GM23338 (cell line): ENCODE data around the gene ZBTB46. TPM values are rescaled to one million over a fixed set of nuclear protein-coding genes. Genes with fewer than 3 reads are reported as not detected.

ENCODE experiments used
- ATAC-seq: fragments of 200-7000 bp; cut with Tn5 transposase; 3 replicates; pipeline ENCODE4 v1.9.1; 2020
- DNase-seq: peaks from one replicate; pipeline ENCODE4 v3.0.0-alpha.2; 2015; ENCODE audit warnings: low spot score
- H2AFZ ChIP-seq: fragments of 200-600 bp; sonication (generic); 2 replicates; pipeline ENCODE4 v1.8.0; 2016; ENCODE audit warnings: antibody characterized with exemption, mild to moderate bottlenecking, moderate library complexity
- H3F3A ChIP-seq: fragments of 200-600 bp; sonication (generic); replicated peaks from 2 replicates; pipeline ENCODE4 v1.8.0; 2017; ENCODE audit warnings: antibody characterized with exemption, mixed run types, low read depth
- H3K27ac ChIP-seq: fragments of 200-600 bp; sonication (generic); 2 replicates; pipeline ENCODE4 v1.6.1; 2016; ENCODE audit warnings: low read depth
- H3K27me3 ChIP-seq: fragments of 200-600 bp; sonication (generic); 2 replicates; pipeline ENCODE4 v1.8.0; 2016; ENCODE audit warnings: mild to moderate bottlenecking, mixed run types, moderate library complexity; ENCODE audit not compliant: insufficient read depth
- H3K36me3 ChIP-seq: fragments of 200-600 bp; sonication (generic); 2 replicates; pipeline ENCODE4 v1.8.0; 2016; ENCODE audit warnings: mild to moderate bottlenecking; ENCODE audit not compliant: insufficient read depth
- H3K4me1 ChIP-seq: fragments of 200-600 bp; sonication (generic); 2 replicates; pipeline ENCODE4 v1.8.0; 2016; ENCODE audit warnings: mild to moderate bottlenecking, moderate library complexity; ENCODE audit not compliant: insufficient read depth
- H3K4me2 ChIP-seq: fragments of 200-600 bp; sonication (generic); 2 replicates; pipeline ENCODE4 v1.7.1; 2017; ENCODE audit warnings: mixed run types
- H3K4me3 ChIP-seq: fragments of 200-600 bp; sonication (generic); 2 replicates; pipeline ENCODE4 v1.6.1; 2016; ENCODE audit warnings: mixed run types
- H3K79me2 ChIP-seq: fragments of 200-600 bp; sonication (generic); replicated peaks from 2 replicates; pipeline ENCODE4 v1.8.0; 2017; ENCODE audit warnings: mild to moderate bottlenecking; ENCODE audit not compliant: insufficient read depth
- H3K9me2 ChIP-seq: fragments of 200-600 bp; sonication (generic); 2 replicates; pipeline ENCODE4 v1.8.0; 2017; ENCODE audit not compliant: insufficient read depth
- H4K20me1 ChIP-seq: fragments of 200-600 bp; sonication (generic); replicated peaks from 2 replicates; pipeline ENCODE4 v1.8.0; 2017; ENCODE audit warnings: mild to moderate bottlenecking; ENCODE audit not compliant: insufficient read depth
- H3K27ac Mint-ChIP-seq: 2 replicates; pipeline ENCODE4 v1.8.0; 2020; ENCODE audit warnings: inconsistent platforms, mild to moderate bottlenecking, moderate library complexity, mixed read lengths
- H3K27me3 Mint-ChIP-seq: 3 replicates; pipeline ENCODE4 v1.8.0; 2022; ENCODE audit warnings: low read depth, mild to moderate bottlenecking, moderate library complexity, mixed read lengths, inconsistent platforms; ENCODE audit not compliant: insufficient read depth, poor library complexity
- H3K36me3 Mint-ChIP-seq: 3 replicates; pipeline ENCODE4 v1.8.0; 2021; ENCODE audit warnings: low read depth, mild to moderate bottlenecking, inconsistent platforms, moderate library complexity, mixed read lengths
- H3K4me1 Mint-ChIP-seq: 3 replicates; pipeline ENCODE4 v1.8.0; 2020; ENCODE audit warnings: mild to moderate bottlenecking, inconsistent platforms, mixed read lengths
- H3K4me3 Mint-ChIP-seq: 3 replicates; pipeline ENCODE4 v1.8.0; 2021; ENCODE audit warnings: moderate library complexity, mild to moderate bottlenecking, inconsistent platforms, mixed read lengths
- H3K9me3 Mint-ChIP-seq: 3 replicates; pipeline ENCODE4 v1.8.0; 2020; ENCODE audit warnings: moderate library complexity, mild to moderate bottlenecking, inconsistent platforms, mixed read lengths
- CREB1 ChIP-seq: fragments of 250-450 bp; sonication (Bioruptor Pico); IDR thresholded peaks from 2 replicates; pipeline ENCODE4 v1.5.0; 2020; ENCODE audit warnings: low read depth, mild to moderate bottlenecking, moderate library complexity
- ETS1 ChIP-seq: IDR thresholded peaks from 2 replicates; pipeline ENCODE4 v1.6.1; 2016; ENCODE audit warnings: antibody characterized with exemption
- EZH2 ChIP-seq: fragments of 200-600 bp; sonication (generic); IDR thresholded peaks from one replicate; pipeline ENCODE4 v1.8.0; 2017; ENCODE audit warnings: antibody characterized with exemption, mild to moderate bottlenecking, low read depth; ENCODE audit not compliant: unreplicated experiment
- EZH2phosphoT487 ChIP-seq: fragments of 200-600 bp; sonication (generic); IDR thresholded peaks from one replicate; pipeline ENCODE4 v1.8.1; 2018; ENCODE audit warnings: antibody characterized with exemption; ENCODE audit not compliant: unreplicated experiment
- JUNB ChIP-seq: IDR thresholded peaks from one replicate; pipeline ENCODE4 v1.6.1; 2016; ENCODE audit warnings: antibody characterized with exemption; ENCODE audit not compliant: unreplicated experiment
- NANOG ChIP-seq: IDR thresholded peaks from 2 replicates; pipeline ENCODE4 v1.6.1; 2016; ENCODE audit warnings: antibody characterized with exemption, borderline replicate concordance
- POLR2AphosphoS5 ChIP-seq: IDR thresholded peaks from 2 replicates; pipeline ENCODE4 v1.6.1; 2016; ENCODE audit warnings: antibody characterized with exemption, low read depth
- REST ChIP-seq: IDR thresholded peaks from one replicate; pipeline ENCODE4 v1.6.1; 2018; ENCODE audit warnings: antibody characterized with exemption; ENCODE audit not compliant: unreplicated experiment
- ZNF331 ChIP-seq: fragments of 250-450 bp; sonication (Bioruptor Pico); IDR thresholded peaks from 2 replicates; pipeline ENCODE4 v1.5.0; 2020; ENCODE audit warnings: low read depth, mild to moderate bottlenecking, moderate library complexity
- ZNF462 ChIP-seq: fragments of 250-450 bp; sonication (Bioruptor Pico); IDR thresholded peaks from 2 replicates; pipeline ENCODE4 v1.5.0; 2020; ENCODE audit warnings: mild to moderate bottlenecking, moderate library complexity
- polyA plus RNA-seq: library from polyadenylated mRNA; unstranded; fragments of >200 nt; fragmentation: Nextera tagmentation; extraction: Ambion mirVana; gene quantifications from 2 replicates; pipeline ENCODE4 v1.2.1, GENCODE V29; 2016
- total RNA-seq: library from RNA; depleted of rRNA; stranded (reverse); fragments of >200 nt; shearing (Covaris generic); gene quantifications from 2 replicates; pipeline ENCODE4 v1.2.3, GENCODE V29; 2014

ZBTB46 gene
- total and polyA plus RNA-seq, 2 experiments from 2014 or later = 3.2 to 26.9 TPM

- TF ChIP-seq REST = no peak
These were observed 32.1 kb upstream of the ZBTB46 start (continued) for GRCh38 chr20:63863021-63863797.

GRCh38 chr20:63861981-63862901 lies 31.2 kb upstream of the ZBTB46 start:
- no peak overlapping the region for H3K27ac ChIP-seq
- Mint-ChIP-seq H3K27me3 (peaks cover 26% of the 10 kb centered on the region), H3K4me1 (peaks cover 51% of the 10 kb centered on the region), H3K36me3 (peaks cover 7% of the 10 kb centered on the region), H3K9me3 (no peaks in the 10 kb centered on the region), H3K4me3 (no peak overlapping the region), H3K27ac (no peak overlapping the region)
- no peaks in the 10 kb centered on the region for H3K36me3 ChIP-seq
- H4K20me1 ChIP-seq = peaks cover 8% of the 10 kb centered on the region; the same call in 1 of the 2 replicates
- no peak overlapping the region for H3K4me3 ChIP-seq
- H3K79me2 ChIP-seq = peaks cover 26% of the 10 kb centered on the region
- H3F3A ChIP-seq = peaks cover 33% of the 10 kb centered on the region
- no peaks in the 10 kb centered on the region for H3K9me2 ChIP-seq
- DNase-seq (no peak), ATAC-seq (no peak)
- no peak overlapping the region for H2AFZ ChIP-seq
- no peaks in the 10 kb centered on the region for H3K27me3 ChIP-seq
- H3K4me1 ChIP-seq = peaks cover 45% of the 10 kb centered on the region
- H3K4me2 ChIP-seq = no peak overlapping the region
- TF ChIP-seq POLR2AphosphoS5 (no peak), EZH2 (no peak), JUNB (no peak), ZNF331 (CRISPR knock-in tag) (no peak), NANOG (no peak), ZNF462 (no peak), CREB1 (CRISPR knock-in tag) (no peak), EZH2phosphoT487 (no peak), ETS1 (no peak)
